Sigmoid colon (tissue), 4 donors: ENCODE data around the gene ARHGEF11.

Source experiments
- POLR2AphosphoS5 ChIP-seq, 4 donors: sonication (generic); formaldehyde crosslinking; IDR thresholded peaks; one replicate each; pipeline ENCODE4 v1.6.1; 2017; ENCODE audit warnings: antibody characterized with exemption in 4 of 4
- TF ChIP-seq, protein P1 (sequence below), 4 experiments: fragments of 450-650 bp in 3 of 4; fragments of 200-600 bp in 1 of 4; IDR thresholded peaks; one replicate each; pipeline ENCODE4 v1.5.1; 2016 to 2019; ENCODE audit warnings: antibody characterized with exemption in 4 of 4, mild to moderate bottlenecking in 3 of 4, moderate library complexity in 2 of 4

DNA sequence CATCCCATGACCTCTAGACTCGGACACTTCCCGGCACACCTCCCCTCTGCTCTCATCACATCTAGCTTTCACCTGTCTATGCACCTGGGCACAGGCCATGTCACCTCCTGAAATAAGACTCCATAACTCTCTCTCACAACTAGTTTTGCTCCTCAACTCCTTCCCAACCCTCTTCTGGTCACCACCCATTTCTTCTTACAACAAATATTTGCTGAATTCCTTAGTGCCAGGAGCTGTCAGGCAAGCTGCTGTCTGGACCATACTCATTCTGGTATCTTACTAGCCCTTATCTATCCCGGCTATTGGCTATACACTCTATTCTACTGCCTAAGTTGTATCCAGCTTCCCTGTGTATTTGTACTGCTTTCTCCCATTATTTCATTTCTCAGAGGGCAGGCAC, 76.0 kb downstream of the ARHGEF11 start:
- no peak for TF ChIP-seq POLR2AphosphoS5 (IDR thresholded peaks at IDR 0.05)
- TF ChIP-seq, protein P1, sequence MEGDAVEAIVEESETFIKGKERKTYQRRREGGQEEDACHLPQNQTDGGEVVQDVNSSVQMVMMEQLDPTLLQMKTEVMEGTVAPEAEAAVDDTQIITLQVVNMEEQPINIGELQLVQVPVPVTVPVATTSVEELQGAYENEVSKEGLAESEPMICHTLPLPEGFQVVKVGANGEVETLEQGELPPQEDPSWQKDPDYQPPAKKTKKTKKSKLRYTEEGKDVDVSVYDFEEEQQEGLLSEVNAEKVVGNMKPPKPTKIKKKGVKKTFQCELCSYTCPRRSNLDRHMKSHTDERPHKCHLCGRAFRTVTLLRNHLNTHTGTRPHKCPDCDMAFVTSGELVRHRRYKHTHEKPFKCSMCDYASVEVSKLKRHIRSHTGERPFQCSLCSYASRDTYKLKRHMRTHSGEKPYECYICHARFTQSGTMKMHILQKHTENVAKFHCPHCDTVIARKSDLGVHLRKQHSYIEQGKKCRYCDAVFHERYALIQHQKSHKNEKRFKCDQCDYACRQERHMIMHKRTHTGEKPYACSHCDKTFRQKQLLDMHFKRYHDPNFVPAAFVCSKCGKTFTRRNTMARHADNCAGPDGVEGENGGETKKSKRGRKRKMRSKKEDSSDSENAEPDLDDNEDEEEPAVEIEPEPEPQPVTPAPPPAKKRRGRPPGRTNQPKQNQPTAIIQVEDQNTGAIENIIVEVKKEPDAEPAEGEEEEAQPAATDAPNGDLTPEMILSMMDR (IDR thresholded peaks at IDR 0.05): no peak
